Amniotic epithelial cell (primary cell): ENCODE measurements around the gene INKA1.
A peak's percentile ranks its signal among the peaks of the same experiment; 100 is the strongest.

Experiments
- DNase-seq: peaks from one replicate; pipeline ENCODE4 v3.0.0-alpha.2; 2010; ENCODE audit warnings: low read depth

INKA1 gene

GRCh38 chr3:49786357-49787181 lies 16.5 kb upstream of the INKA1 start, which contains the start of gene IP6K1:
TSS of gene IP6K1 (minus strand) at chr3:49786542. CDS start at chr3:49748040, 38,502 bp downstream.
- DNase-seq = peak; percentile 100

DNA sequence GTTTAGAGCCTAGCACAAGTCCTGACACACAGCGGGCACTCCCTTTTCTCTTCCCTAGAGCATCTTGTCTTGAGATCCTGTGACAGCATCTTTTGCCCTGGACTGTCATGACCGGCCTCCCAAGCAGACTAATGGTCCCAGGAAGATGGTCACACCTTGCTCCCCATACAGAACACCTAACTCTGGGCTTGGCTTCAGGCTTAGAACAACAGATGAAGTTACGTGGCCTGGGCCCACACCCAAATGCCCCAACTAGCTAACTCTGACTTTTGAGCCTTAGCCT lies 15.9 kb upstream of the INKA1 start:
- no peak for DNase-seq

GRCh38 chr3:49787536-49787935 lies 15.5 kb upstream of the INKA1 start:
- no peak for DNase-seq

- no peak for DNase-seq
Measured at GRCh38 chr3:49788056-49788455, 15.0 kb upstream of the INKA1 start.

DNA sequence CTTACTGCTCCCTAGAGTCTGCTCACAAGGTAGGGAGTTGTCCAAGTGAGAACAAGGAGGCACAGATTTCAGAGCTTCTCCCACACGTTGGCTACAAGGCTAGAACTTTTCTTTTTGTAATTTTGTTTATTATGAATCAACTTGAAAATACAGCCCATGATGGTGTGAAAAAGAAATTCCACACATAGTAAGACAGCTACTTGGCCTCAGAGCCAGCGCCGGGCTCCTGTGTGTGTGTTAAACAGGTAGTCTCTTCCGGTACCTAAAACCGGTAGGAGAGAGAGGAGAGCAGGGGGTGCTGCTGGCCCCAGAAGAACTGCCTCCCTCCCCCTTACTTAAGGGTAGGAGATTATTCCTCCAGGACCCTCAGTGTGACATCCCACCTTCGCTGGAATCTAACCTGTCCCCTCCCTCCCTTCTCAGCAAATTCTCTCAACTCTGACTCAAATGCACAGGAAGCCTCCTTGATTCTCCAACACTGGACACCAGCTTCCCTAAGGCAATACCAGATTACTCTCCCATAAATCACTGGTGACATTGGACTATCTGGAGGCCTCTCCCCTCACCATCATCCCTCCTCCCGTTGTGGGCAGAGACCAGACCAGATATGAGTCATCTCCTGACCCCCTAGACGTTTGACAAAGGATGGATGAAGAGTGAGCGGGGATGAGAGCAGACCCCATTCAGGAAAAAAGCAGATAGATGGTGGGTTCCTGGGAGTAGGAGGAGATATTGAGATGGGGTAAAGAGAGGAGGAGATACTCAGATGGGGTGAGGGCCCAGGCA lies 12.2 kb upstream of the INKA1 start:
- DNase-seq = peak; percentile 66

DNA sequence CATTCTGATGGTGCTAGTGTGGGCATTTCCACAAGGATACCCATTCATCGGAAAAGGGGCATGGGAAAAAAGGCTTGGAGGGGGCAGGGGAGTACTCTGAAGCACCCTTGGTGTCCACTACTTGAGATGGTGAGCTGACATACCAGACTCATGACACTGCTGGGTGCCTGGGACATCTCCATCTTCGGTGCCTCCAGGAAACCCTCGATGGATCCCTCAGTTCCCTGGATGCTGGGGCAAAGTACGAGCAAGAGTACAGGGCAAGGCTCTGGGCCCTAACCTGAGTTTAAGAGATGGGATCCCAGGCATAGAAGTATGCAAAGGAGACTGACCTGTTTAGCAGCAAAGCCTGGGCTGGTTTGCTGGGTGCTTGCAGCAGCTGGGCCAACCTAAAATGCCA lies 11.5 kb upstream of the INKA1 start:
- DNase-seq = no peak

- no peak for DNase-seq
Measured at GRCh38 chr3:49792371-49793150, 10.5 kb upstream of the INKA1 start.

GRCh38 chr3:49793486-49794085 lies 9.5 kb upstream of the INKA1 start:
- DNase-seq = no peak

DNA sequence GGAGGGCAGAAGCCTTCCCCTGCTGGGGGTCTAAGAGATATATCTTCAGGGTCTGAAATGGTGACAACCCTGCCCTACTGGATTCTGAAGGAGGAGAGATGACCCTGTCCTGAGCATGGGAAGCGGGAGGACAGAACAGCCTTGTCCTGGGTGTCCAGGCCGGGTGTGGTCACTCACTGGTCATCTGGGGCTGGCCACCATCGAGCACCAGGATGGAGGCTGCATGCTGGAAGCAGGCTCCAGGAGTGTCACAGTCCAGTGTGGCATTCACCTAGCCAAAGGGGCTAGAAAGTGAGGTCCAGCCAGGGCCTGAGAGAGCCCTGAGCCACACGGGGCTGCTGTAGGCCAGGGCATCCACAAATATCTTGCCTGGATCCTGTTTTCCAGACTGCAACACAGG lies 8.6 kb upstream of the INKA1 start:
- no peak for DNase-seq

DNA sequence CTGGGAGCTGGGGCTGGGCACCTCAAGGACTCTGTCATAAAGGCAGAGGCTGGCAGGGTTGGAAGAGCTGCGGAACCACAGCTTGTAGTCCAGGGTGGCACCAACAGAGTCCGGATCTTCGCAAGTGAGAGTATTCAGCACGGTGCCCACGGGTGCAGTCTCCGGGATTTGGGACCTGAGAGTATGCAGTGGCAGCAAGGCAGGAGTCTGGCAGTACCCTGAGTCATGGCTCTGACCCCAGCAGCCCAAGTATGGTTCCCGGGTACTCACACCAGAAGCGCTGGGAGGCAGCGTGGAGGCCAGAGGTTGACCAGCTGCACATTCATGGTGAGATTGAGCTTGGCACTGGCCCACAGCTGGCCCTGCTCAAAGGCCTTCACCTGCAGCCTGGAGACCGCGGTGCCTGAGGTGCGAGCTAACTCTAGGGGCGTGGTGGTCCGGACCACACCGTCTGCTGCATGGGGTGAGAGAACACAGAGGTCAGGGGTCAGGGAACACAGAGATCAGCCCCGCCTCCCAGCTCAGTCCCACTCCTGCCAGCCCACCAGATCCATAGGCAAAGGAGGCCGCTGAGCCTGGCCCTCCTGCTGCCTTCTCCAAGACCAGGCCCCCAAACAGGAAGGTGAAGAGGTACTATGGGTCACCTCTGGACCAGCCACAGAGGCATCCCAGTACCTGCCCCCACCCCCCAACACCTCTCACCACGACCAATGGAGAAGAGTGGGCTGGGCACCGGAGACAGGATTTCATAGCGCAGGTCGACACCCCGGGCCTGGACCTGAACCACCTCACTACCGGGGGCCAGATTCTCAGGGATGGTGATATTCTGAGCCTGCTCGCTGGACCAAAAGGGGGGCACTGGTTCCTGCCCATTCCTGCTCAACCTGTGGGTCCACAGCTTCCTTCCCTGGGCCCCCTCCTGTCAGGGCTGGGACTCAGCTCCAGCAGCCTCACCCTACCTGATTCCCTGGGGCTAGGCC lies 7.8 kb upstream of the INKA1 start:
- DNase-seq = no peak

- DNase-seq = no peak
Measured at GRCh38 chr3:49799105-49799504, 4.0 kb upstream of the INKA1 start.

DNA sequence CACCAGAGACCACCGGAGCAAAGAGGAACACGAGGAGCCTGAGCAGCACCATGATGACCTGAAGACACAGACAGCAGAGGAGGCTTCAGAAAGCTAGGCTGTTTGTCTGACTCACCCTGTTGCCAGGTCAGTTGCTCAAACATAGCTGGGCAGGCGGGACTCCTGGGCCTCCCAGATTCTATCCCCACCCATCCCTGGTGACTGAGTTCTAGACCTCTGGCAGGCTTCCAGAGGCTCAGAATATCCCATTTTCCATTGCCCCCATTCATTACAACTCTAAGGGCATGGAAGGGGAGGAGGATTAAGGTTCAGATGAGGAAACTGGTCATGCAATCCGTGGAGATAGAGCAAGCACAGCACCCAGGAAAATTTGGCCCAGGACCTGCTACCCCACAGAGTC lies 3.3 kb upstream of the INKA1 start, which contains the start of gene CDHR4:
CDHR4 (minus strand) TSS at position 113 of the 400 bp plus-strand sequence; CDS start at position 52, 61 bp downstream.
- peak; percentile 73 for DNase-seq

DNA sequence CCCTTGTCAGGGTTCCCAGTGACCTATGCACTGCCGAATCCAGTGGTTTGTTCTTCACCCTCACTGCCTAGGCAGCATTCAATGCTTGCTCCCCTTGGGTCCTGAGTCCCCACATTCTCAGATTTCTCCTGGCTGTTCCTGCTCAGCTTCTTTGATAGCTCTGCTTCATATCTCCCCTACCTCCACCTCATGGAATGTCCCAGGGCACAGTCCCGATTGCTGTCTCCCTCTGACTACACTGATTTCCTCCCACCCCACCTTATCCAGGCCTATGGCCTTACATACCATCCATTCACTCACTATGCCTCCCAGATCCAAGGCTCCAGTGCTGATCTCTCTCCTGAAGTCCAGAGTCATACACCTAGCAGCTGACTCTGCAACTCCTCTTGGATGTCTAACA lies 1.9 kb upstream of the INKA1 start:
- DNase-seq = no peak

DNA sequence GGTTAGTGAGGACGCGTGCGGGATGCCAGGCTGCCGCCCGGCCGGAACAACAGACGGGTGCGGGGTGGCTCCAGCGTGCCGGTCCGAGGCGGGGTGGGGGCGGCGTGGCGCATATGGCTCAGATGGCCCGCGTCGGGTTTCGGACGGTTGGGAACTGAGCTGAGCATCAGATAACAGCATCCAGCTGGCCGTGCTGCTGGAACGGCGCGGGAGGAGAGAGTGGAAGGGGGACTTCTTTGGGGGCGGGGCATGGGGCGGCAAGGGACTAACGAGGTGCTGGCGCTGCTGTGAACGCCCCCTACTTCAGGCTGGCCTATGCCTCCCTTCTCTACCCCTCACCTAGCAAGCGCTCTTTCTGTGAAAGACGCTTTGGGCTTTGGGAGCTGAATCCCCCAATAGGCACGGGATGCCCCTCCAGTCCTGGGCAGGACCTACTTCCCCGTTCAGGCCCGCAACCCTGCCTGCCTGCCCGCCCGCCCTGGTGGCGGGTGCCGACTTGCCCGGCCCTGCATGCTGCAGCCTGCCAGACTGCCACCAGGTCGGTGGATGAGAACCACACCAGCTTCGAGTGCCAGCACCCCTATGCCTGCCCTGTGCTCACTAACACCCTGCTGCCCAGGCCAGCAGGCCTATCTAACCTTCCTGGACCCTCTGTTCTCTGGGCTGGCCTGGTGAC lies 542 bp downstream of the INKA1 start:
- DNase-seq = no peak

DNA sequence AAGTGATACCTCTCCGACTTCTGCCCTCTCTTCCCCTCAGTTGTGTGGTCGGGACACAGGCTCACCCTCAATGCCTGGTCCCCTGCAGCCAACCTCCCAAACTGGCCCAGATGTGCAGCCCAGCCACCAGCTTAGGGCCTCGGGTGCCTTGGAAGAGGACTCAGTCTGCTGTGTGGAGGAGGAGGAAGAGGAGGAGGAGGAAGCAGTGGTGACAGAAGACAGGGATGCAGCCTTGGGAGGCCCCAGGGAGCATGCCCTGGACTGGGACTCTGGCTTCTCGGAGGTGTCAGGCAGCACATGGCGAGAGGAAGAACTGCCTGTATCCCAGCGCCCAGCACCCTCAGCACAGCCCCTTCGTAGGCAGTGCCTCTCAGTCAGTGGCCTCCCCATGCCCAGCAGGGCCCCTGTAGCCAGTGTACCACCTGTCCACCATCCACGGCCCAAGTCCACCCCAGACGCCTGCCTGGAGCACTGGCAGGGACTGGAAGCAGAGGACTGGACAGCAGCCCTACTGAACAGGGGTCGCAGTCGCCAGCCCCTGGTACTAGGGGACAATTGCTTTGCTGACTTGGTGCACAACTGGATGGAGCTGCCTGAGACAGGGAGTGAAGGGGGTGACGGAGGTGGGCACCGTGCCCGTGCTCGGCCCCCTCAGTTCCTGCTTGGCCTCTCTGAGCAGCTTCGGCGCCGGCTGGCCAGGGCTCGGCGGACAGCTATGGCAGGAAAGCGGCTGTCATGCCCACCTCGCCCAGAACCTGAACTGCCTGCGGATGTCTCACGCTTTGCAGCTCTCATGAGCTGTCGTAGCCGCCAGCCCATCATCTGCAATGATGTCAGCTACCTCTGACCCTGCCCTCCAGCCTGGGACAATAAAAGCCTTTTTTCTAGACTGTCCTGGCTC lies 1.3 kb downstream of the INKA1 start:
- DNase-seq = no peak

- DNase-seq = no peak
Measured at GRCh38 chr3:49805367-49805782, 2.3 kb downstream of the INKA1 start.

DNA sequence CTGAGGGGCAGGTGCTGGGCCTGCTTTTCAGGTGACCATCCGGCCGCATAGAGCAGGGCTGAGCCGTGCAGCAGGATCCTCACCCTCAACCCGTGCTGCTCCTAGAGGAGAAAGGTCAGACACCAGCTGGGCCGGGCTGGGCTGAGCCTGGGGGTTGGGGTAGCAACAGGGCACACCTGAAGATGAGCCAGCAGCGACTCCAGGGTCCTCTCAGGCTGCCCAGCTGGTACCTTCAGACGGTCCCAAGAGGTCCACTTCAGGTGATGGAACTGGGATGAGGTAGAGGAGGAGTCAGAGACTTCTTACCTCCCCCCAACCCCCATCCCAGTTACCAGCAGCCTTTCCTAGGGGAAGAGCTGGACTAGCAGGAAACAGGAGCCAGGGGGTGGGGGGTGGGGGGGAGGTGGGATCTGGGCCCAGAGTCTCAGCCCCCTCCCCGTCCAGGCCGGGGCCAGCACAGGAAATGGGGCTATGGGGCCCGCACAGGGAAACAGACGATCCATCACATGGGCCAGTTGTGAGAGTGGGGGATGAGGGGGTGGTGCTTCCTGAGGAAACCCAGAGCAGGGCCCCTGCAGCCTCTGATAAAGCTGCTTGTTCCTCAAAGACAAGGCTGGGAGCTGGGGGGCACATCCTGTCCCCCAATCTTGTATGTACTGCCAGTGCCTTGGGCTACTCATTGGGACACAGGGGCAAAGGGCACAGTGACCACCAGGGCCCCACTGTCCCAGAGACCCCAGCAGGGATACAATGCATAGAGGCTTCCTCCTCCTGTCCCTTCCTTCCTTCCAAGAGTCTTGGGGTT lies 3.0 kb downstream of the INKA1 start:
- peak; percentile 23 for DNase-seq

DNA sequence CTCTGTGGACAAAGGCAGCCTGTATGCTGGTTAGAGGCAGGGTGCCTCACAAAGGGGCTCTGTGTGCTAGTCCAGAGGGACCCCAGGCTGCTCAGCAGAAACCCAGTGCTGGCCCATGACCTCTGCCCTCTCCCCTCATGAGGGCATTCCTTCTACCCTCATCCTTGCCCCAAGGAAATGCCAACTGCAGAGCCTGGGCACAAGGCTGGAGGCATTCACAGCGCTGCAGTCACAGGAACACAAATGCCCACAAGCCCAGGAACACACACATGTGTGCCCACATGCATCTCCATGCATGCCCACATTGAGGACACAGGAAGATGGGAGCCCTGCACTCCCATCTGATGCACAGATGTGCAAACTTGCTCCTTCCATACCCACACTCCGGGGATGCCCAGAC lies 3.8 kb downstream of the INKA1 start:
- DNase-seq = no peak
